Endometrial microvascular endothelial cells (primary cell): ENCODE results near the gene CMYA5. TPM values are rescaled to one million over a fixed set of nuclear protein-coding genes. Genes with fewer than 3 reads are reported as not detected.
"Not testable (repeated sequence)": the region's sequence is repeated elsewhere in the genome, so short reads cannot be mapped to it uniquely, and the experiment has no call there.

ENCODE experiments used
- in situ Hi-C: cut with HindIII; loops from 2 replicates; pipeline ENCODE4 v1.10.0; 2017; ENCODE audit warnings: low sequenced_read_pairs, low pct_unique_long_range_greater_than_20kb; ENCODE audit errors: inconsistent ontology term
- total RNA-seq: library from RNA; depleted of rRNA; stranded (reverse); fragments of >200 nt; gene quantifications from one replicate; pipeline ENCODE4 v1.2.3, GENCODE V29; 2015; ENCODE audit errors: inconsistent ontology term

CMYA5 gene
- not detected for total RNA-seq

DNA sequence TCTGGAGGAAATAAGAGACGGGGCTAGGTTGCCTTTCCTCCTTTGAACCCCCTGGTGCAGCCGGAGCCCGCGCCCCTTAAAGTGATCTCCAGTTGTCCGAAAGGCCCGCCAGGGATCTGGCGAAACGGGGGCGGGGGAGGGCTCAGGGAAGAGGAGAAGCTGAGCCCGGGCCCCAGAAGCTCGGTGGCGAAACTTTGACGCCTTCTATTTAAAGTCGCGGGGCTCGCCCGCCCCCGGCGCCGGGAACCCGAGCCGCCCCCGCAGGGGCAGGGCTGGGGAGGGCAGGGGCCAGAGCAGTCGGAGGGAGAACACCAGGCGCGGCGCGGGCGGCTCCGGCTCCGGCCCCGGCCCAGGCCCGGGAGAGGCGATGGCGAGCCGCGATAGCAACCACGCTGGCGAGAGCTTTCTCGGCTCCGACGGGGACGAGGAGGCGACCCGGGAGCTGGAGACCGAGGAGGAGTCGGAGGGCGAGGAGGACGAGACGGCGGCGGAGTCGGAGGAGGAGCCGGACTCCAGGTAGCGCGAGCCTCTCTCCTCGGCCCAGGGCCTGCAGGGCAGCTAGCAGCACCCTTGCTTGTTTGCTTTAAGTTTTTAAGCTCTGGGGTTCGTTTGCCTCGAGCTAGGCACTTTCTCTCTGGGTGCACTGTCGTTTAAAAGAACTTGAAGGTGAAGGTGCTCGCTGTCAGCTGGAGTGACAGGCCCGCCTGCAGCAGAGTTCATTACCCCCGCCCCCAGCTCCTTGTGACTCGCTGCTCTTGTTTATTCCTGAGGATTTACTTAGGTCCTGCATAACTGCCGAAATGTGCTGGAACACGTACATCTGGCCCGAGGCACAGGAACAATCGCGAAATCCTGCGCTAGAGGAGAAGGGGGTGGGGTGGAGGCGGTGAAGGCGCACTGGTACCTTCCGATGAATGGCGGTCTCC, at the start of gene CMYA5:
TSS of gene CMYA5 (plus strand) at position 296 of the 926 bp plus-strand sequence. CDS start at position 368, 72 bp downstream.
- in situ Hi-C loops: no loop called here

- in situ Hi-C loops: no loop called here
Observed at GRCh38 chr5:79640571-79641055, 49.0 kb upstream of the CMYA5 start.

DNA sequence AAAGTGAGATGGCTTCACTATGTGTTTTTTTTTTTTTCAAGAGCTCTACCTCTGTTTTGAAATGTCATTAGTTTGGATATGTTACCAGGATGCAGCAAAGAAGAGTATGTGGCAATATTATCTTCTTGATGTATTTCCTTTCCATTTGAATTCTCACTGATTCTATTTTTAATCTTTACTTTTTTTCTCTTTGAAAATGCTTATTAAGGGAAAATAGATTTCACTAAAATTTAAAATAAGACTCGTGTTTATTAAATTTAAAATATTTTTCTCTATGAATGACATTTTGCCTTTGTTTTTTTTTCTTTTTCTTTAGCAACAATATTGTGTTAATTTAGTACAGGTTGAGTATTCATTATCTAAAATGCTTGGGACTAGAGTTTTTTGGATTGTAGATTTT, 48.2 kb upstream of the CMYA5 start:
- in situ Hi-C loops: no loop called here

- in situ Hi-C loops: no loop called here
Observed at GRCh38 chr5:79642210-79642609, 47.4 kb upstream of the CMYA5 start.

DNA sequence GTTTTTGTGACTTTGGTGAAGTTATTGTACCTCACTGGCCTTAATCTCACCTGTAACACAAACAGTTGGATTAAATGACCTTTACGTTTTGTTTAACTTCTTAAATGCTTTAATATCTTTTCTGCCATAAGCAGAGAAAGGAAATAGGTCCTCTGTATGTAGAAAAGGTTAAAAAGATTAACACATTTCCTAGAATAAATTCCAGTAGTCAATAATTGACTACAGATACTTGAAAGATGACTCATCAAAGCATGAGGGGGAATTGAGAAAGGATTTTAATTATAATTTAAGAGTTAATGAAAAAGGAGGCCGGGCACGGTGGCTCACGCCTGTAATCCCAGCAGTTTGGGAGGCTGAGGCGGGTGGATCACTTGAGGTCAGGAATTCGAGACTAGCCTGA, 35.8 kb upstream of the CMYA5 start:
- in situ Hi-C loops: no loop called here

DNA sequence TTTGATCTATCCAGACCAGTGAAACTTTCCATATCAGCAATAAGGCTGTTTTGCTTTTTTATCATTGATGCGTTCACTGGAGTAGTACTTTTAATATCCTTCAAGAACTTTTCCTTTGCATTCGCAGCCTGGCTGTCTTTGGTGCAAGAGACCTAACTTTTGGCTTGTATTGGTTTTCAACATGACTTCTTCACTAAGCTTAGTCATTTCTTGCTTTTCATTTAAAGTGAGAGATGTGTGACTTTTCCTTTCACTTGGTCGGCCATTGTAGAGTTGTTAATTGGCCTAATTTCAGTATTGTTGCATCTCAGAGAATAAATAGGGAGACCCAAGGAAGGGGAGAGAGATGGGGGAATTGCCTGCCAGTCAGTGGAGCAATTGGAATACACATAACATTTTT, 26.4 kb upstream of the CMYA5 start:
- in situ Hi-C loops: no loop called here

DNA sequence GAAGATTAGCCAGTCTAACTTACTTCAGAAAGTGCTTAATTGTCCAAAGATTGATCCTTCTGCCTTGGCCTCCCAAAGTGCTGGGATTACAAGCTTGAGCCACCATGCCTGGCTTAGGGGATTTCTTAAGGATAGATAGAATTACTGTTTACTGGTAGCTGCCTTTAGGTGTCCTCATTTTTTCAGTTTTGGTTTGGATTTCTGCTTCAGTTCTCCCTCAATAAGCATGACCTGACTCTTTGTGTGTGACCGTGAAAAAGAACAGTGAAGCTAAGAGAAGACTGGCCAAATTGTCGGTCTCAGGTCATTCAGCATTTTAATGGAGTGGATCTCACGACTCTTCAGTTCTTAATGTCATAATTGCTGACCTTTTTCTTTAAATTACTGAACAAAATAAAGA, 22.9 kb upstream of the CMYA5 start:
- in situ Hi-C loops: no loop called here

DNA sequence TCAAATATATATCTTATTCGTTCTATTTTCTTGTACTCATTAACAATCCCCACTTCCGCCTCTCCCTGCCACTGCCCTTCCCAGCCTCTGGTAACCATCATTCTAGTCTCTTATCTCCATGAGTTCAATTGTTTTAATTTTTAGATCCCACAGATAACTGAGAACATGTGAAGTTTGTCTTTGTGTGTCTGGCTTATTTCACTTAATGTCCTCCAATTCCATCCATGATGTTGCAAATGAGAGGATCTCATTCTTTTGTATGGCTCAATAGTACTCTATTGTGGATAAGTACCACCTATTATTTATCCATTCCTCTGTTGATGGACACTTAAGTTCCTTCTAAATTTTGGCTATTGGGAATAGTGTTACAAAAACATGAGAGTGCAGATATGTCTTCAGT, 17.2 kb upstream of the CMYA5 start:
- in situ Hi-C loops: no loop called here

- in situ Hi-C loops: not testable (repeated sequence)
Observed at GRCh38 chr5:79676354-79676753, 13.3 kb upstream of the CMYA5 start.

- in situ Hi-C loops: not testable (repeated sequence)
Observed at GRCh38 chr5:79682102-79682501, 7.5 kb upstream of the CMYA5 start.

DNA sequence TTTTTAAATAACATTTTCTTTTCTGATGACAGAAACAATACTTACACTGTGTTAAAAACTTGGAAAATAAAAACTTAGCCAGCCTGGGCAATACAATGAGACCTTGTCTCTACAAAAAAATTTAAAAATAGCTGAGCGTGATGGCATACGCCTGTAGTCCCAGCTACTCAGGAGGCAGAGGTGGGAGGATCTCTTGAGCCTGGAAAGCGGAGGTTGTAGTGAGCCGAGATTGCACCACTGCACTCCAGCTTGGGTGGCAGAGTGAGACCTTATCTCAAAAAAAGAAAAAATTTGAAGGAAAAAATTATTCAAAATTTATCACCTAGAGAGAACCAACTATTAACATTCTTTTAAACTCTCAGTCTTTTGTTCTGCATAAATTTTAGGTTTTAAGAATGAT, 4.9 kb upstream of the CMYA5 start:
- in situ Hi-C loops: no loop called here

- in situ Hi-C loops: no loop called here
Observed at GRCh38 chr5:79685627-79686026, 4.0 kb upstream of the CMYA5 start.

DNA sequence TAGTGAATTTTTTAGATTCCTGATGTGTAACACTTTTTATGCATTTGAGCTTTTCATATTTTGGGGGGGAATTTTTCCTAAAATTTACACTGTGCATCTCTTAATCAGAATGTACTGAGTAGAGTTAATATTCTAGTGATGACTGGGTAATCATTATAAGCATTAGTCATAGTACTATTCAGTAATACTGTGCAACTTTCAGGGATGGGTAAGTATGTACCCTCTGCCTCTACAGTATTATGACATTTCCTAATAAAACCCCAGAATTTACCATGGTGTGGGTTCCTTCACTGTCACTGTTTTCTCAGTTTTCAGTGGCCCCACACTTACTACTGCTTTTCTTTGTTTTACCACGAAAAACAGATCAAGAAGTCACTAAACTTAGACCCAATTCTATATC, 2.8 kb upstream of the CMYA5 start:
- in situ Hi-C loops: no loop called here

GRCh38 chr5:79687889-79688288, 1.7 kb upstream of the CMYA5 start:
- in situ Hi-C loops: no loop called here

DNA sequence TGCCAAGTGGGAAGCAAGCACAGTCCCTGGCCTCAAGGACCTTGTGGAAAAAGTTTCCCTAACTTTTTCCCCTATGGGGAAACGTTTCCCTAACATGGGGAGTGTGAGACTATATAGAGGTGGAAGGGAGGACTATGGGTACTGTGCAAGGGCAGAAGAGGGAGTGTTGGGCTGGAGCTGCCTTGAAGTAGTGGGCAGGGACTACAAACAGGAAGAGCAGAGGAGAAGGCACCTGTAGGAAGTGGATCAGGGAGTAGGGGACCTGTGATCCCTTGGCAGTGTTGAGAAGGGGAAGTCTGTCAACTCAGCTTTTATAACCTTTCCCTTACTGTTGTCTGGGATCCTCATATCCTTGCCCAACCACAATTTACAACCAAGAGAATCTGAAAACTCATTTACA, 1.4 kb downstream of the CMYA5 start:
- in situ Hi-C loops: no loop called here

DNA sequence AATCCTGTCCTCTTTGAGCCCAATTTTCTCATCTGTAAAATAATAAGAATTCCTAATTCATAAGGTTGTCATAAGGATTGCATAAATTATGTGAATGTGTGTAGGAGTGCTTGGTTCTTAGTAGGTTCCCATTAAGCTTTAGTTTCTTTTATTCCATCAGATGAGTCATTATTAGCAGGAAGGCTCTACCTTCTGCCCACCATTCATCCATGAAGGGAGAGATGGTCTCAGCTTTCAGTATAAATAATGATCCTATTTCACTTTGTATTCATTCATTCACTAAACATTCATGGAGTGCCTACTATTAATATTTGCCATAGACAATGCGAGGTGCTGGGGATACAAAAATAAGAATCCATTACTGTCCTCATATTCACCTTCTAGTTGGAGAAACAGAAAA, 3.0 kb downstream of the CMYA5 start:
- in situ Hi-C loops: no loop called here

DNA sequence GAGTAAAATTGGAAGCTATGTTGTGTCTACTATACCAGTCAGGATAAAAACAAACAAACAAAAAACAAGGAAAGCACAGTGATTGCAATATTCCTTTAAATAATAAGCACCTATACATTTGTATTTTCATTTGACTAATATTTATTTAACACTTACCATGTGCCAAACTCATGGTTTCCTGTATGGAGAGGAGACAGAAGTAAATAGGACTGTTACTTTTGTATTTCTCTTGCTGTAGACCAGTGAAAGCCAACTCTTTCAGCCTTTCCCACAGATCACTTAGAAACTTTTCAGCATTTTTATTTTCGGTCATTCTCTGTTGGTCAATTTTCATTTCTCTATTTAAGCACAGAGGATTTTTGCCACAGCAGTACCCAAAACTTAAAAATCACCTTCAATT, 4.5 kb downstream of the CMYA5 start:
- in situ Hi-C loops: no loop called here

GRCh38 chr5:79694652-79695051, 5.0 kb downstream of the CMYA5 start:
- in situ Hi-C loops: no loop called here

DNA sequence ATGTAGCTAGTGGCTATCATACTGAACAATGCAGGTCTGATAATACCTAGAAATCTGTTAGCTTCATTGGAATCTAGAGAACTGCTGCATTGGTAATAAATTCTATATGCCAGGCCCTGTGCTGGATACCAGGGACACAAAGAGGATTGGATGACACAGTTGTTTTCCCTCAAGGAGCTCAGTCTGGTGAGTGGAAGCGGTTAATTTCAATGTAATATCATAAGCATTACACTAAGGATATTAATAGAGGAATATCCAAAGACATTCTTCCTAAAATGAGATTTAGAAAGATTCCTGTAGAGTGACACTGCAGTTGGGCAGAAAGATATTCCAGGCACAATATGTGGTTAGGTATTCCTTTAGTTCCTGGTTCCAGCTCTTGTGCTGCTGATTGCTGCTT, 5.9 kb downstream of the CMYA5 start:
- in situ Hi-C loops: no loop called here
